ENCODE measurements around the gene ACSS1. TPM values are rescaled to one million over a fixed set of nuclear protein-coding genes. Genes with fewer than 3 reads are reported as not detected.
A peak's percentile ranks its signal among the peaks of the same experiment; 100 is the strongest.

Gene ACSS1
- total and polyA plus RNA-seq, 2 experiments from 2014 or later = 1.3 to 4.1 TPM

GRCh38 chr20:25057234-25058050 lies 497 bp downstream of the ACSS1 start:
- no peaks in the 10 kb centered on the region for H3F3A ChIP-seq (replicated peaks; ENCODE audit: low read depth)
- no peaks in the 10 kb centered on the region for H3K36me3 Mint-ChIP-seq (ENCODE audit: low read depth)
- H3K27me3 Mint-ChIP-seq (ENCODE audit: insufficient read depth, low read depth, poor library complexity) = peaks cover 63% of the 10 kb centered on the region
- H3K79me2 ChIP-seq (replicated peaks; ENCODE audit: insufficient read depth) = no peaks in the 10 kb centered on the region
- no peaks in the 10 kb centered on the region for H3K9me3 Mint-ChIP-seq
- H3K4me3 Mint-ChIP-seq = peak overlapping the region; percentile 68
- peaks cover 75% of the 10 kb centered on the region for H3K27me3 ChIP-seq (ENCODE audit: insufficient read depth)
- H3K36me3 ChIP-seq (ENCODE audit: insufficient read depth) = no peaks in the 10 kb centered on the region
- peak overlapping the region; percentile 97 for H2AFZ ChIP-seq
- peaks cover 9% of the 10 kb centered on the region; the same call in 2 of the 3 replicates for H3K4me1 Mint-ChIP-seq
- H3K9me2 ChIP-seq (ENCODE audit: insufficient read depth) = no peaks in the 10 kb centered on the region
- peak; percentile 72 for DNase-seq (ENCODE audit: low spot score)
- ATAC-seq = peak; percentile 69
- TF ChIP-seq EZH2 (IDR thresholded peaks at IDR 0.05; ENCODE audit: low read depth, unreplicated experiment) (peak; percentile 64), ETS1 (IDR thresholded peaks at IDR 0.05) (no peak), CREB1 (CRISPR knock-in tag; IDR thresholded peaks at IDR 0.05; ENCODE audit: low read depth) (0 out of 2 replicates have a peak, but pooled peaks have one; percentile 17)
- peak overlapping the region; percentile 69 for H3K4me3 ChIP-seq
- peaks cover 6% of the 10 kb centered on the region; the same call in 1 of the 2 replicates for H3K4me1 ChIP-seq (ENCODE audit: insufficient read depth)
- H4K20me1 ChIP-seq (replicated peaks; ENCODE audit: insufficient read depth) = no peaks in the 10 kb centered on the region
- no peak overlapping the region for H3K27ac ChIP-seq (ENCODE audit: low read depth)
- H3K27ac Mint-ChIP-seq = no peak overlapping the region
- peak overlapping the region; percentile 86 for H3K4me2 ChIP-seq

GRCh38 chr20:25056690-25057233 lies 1.2 kb downstream of the ACSS1 start:
- Histone ChIP-seq H3F3A (replicated peaks; ENCODE audit: low read depth) (no peaks in the 10 kb centered on the region), H2AFZ (peak overlapping the region; percentile 97), H3K79me2 (replicated peaks; ENCODE audit: insufficient read depth) (no peaks in the 10 kb centered on the region), H3K4me2 (peak overlapping the region; percentile 86), H4K20me1 (replicated peaks; ENCODE audit: insufficient read depth) (no peaks in the 10 kb centered on the region), H3K27ac (ENCODE audit: low read depth) (no peak overlapping the region), H3K27me3 (ENCODE audit: insufficient read depth) (peaks cover 70% of the 10 kb centered on the region), H3K4me3 (peak overlapping the region; percentile 69), H3K4me1 (ENCODE audit: insufficient read depth) (peaks cover 12% of the 10 kb centered on the region; the same call in 1 of the 2 replicates), H3K36me3 (ENCODE audit: insufficient read depth) (no peaks in the 10 kb centered on the region), H3K9me2 (ENCODE audit: insufficient read depth) (no peaks in the 10 kb centered on the region; the same call in 1 of the 2 replicates)
- ATAC-seq = peak; percentile 20
- H3K4me1 Mint-ChIP-seq = peaks cover 11% of the 10 kb centered on the region; the same call in 2 of the 3 replicates
- no peak for TF ChIP-seq NANOG (IDR thresholded peaks at IDR 0.05; ENCODE audit: borderline replicate concordance)
- TF ChIP-seq CTCF (conservative IDR thresholded peaks at IDR 0.05; ENCODE audit: low read depth in 2 of 2) = no peak
- TF ChIP-seq ZNF462 (CRISPR knock-in tag; IDR thresholded peaks at IDR 0.05) = no peak
- no peak for TF ChIP-seq ZNF114 (CRISPR knock-in tag; IDR thresholded peaks at IDR 0.05)
- TF ChIP-seq JUNB (IDR thresholded peaks at IDR 0.05; ENCODE audit: unreplicated experiment) = no peak
- TF ChIP-seq CREB1 (CRISPR knock-in tag; IDR thresholded peaks at IDR 0.05; ENCODE audit: low read depth) = no peak
- no peak for TF ChIP-seq ZNF331 (CRISPR knock-in tag; IDR thresholded peaks at IDR 0.05; ENCODE audit: low read depth)
- no peak overlapping the region for H3K27ac Mint-ChIP-seq
- peaks cover 56% of the 10 kb centered on the region for H3K27me3 Mint-ChIP-seq (ENCODE audit: insufficient read depth, low read depth, poor library complexity)
- H3K36me3 Mint-ChIP-seq (ENCODE audit: low read depth) = no peaks in the 10 kb centered on the region
- DNase-seq (ENCODE audit: low spot score) = no peak
- H3K4me3 Mint-ChIP-seq = peak overlapping the region; percentile 68
- H3K9me3 Mint-ChIP-seq = no peaks in the 10 kb centered on the region
